Activated T-cell treated with anti-CD3 and anti-CD28 coated beads, Interleukin-2, amount 50 U/mL, for 4 hours (primary cell): ENCODE data around the gene CHST12. TPM values are rescaled to one million over a fixed set of nuclear protein-coding genes. Genes with fewer than 3 reads are reported as not detected.
"Not testable (repeated sequence)": the region's sequence is repeated elsewhere in the genome, so short reads cannot be mapped to it uniquely, and the experiment has no call there.

Experiments used
- ATAC-seq, 2 donors: fragments of 200-7000 bp; cut with Tn5 transposase; one replicate each; pipeline ENCODE4 v1.10.0; 2021
- DNase-seq: peaks from one replicate; pipeline ENCODE4 v3.0.0-alpha.2; 2020
- H3K27me3 Mint-ChIP-seq: one replicate; pipeline ENCODE4 v1.8.0; 2021; ENCODE audit warnings: low read depth, mixed read lengths
- H3K36me3 Mint-ChIP-seq: one replicate; pipeline ENCODE4 v1.8.0; 2022; ENCODE audit warnings: mixed read lengths; ENCODE audit not compliant: insufficient read depth
- H3K4me1 Mint-ChIP-seq: one replicate; pipeline ENCODE4 v1.8.0; 2021; ENCODE audit warnings: low read depth, mixed read lengths
- H3K4me3 Mint-ChIP-seq: one replicate; pipeline ENCODE4 v1.8.0; 2021; ENCODE audit warnings: mild to moderate bottlenecking, moderate library complexity, mixed read lengths
- H3K9me3 Mint-ChIP-seq: one replicate; pipeline ENCODE4 v1.8.0; 2021; ENCODE audit warnings: mixed read lengths
- total RNA-seq, 3 donors: library from RNA; stranded (reverse); gene quantifications; one replicate each; pipeline ENCODE4 v1.2.1, GENCODE V29; 2021

The CHST12 gene
- total RNA-seq, 3 donors from 2014 or later = 4.9 to 6.5 (median 5.9) TPM

DNA sequence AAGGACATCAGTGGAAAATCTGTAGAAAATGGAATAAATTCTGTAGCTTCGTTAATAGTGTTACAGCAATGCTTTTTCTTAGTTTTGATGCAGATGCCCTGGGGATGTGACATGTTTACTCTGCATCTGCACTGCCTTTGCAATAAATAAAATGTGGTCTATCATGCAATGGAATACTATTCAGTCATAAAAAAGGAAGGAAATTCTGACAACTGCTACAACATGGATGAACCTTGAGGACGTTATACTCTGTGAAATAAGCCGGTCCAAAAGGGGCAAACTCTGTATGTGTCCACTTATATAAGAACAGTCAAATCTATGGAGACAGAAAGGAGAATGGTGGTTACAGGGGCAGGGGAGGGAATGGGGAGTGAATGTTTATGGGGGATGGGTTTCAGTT lies 59.3 kb downstream of the CHST12 start:
- ATAC-seq (no peak), DNase-seq (no peak)
- Mint-ChIP-seq H3K4me3 (no peak overlapping the region), H3K4me1 (peaks cover 6% of the 10 kb centered on the region), H3K27me3 (no peaks in the 10 kb centered on the region), H3K36me3 (no peaks in the 10 kb centered on the region), H3K9me3 (no peaks in the 10 kb centered on the region)

DNA sequence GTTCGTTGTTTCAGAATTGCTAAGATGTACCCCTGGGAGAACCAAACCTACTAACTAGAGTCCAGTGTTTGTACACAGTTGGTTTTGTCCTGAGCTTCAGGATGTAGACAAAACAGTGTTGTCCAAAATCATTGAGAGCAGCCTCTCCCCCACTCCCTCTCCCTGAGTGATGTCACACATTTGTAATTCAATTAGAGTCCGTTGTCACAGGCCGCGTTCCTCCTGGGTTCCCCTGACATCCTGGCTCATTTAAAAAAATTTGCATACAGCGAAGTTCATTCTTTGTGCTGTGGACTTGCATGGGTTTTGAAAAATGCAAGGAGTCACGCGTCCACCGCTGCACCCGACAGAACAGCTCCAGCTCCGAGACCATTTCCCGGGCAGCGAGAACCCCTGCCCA lies 62.5 kb downstream of the CHST12 start:
- Mint-ChIP-seq H3K9me3 (no peaks in the 10 kb centered on the region), H3K27me3 (peaks cover 2% of the 10 kb centered on the region), H3K4me3 (no peak overlapping the region), H3K4me1 (peaks cover 4% of the 10 kb centered on the region), H3K36me3 (no peaks in the 10 kb centered on the region)
- no peak for ATAC-seq
- DNase-seq = no peak

GRCh38 chr7:2466675-2467074 lies 63.3 kb downstream of the CHST12 start:
- peaks cover 4% of the 10 kb centered on the region for H3K4me1 Mint-ChIP-seq
- H3K36me3 Mint-ChIP-seq = no peaks in the 10 kb centered on the region
- H3K27me3 Mint-ChIP-seq = peaks cover 2% of the 10 kb centered on the region
- DNase-seq = no peak
- no peak for ATAC-seq
- H3K4me3 Mint-ChIP-seq = no peak overlapping the region
- H3K9me3 Mint-ChIP-seq = no peaks in the 10 kb centered on the region

DNA sequence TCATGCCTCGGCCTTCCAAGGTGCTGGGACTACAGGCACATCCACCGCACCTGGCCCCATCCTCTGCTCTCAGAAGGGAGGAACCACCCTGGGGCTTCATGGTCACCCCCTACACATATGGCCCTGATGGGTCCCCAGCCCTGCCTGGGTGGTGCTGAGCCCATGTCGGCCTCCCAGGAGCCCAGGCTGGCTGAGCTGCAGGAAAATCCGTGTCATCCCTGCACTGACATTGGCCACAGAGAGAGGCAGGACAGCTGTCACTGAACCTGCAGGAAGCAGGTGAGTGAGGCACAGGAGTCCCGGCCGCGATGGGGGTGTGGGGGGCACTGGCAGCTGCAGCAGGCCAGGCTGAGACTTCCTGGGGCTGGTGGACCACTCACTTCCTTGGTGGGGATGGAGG lies 64.8 kb downstream of the CHST12 start:
- ATAC-seq (no peak), DNase-seq (no peak)
- H3K4me1 Mint-ChIP-seq = peaks cover 4% of the 10 kb centered on the region
- peaks cover 2% of the 10 kb centered on the region for H3K27me3 Mint-ChIP-seq
- H3K9me3 Mint-ChIP-seq = no peaks in the 10 kb centered on the region
- H3K4me3 Mint-ChIP-seq = no peak overlapping the region
- H3K36me3 Mint-ChIP-seq = no peaks in the 10 kb centered on the region

- not testable (repeated sequence) for H3K27me3 Mint-ChIP-seq, H3K36me3 Mint-ChIP-seq, H3K9me3 Mint-ChIP-seq, ATAC-seq, H3K4me1 Mint-ChIP-seq, DNase-seq, H3K4me3 Mint-ChIP-seq
Observed at GRCh38 chr7:2469460-2470203, 66.2 kb downstream of the CHST12 start.

- Mint-ChIP-seq H3K4me1 (peaks cover 4% of the 10 kb centered on the region), H3K4me3 (no peak overlapping the region), H3K9me3 (no peaks in the 10 kb centered on the region), H3K36me3 (no peaks in the 10 kb centered on the region), H3K27me3 (peaks cover 2% of the 10 kb centered on the region)
- no peak for ATAC-seq
- no peak for DNase-seq
Observed at GRCh38 chr7:2470204-2471021, 67.0 kb downstream of the CHST12 start.

- Mint-ChIP-seq H3K36me3 (no peaks in the 10 kb centered on the region), H3K9me3 (no peaks in the 10 kb centered on the region), H3K4me3 (no peak overlapping the region), H3K27me3 (peaks cover 2% of the 10 kb centered on the region), H3K4me1 (peaks cover 4% of the 10 kb centered on the region)
- ATAC-seq (no peak), DNase-seq (no peak)
Observed at GRCh38 chr7:2471022-2471329, 67.6 kb downstream of the CHST12 start.

- Mint-ChIP-seq H3K4me3 (no peak overlapping the region), H3K9me3 (no peaks in the 10 kb centered on the region), H3K27me3 (peaks cover 2% of the 10 kb centered on the region), H3K36me3 (no peaks in the 10 kb centered on the region), H3K4me1 (peaks cover 4% of the 10 kb centered on the region)
- DNase-seq (no peak), ATAC-seq (no peak)
Observed at GRCh38 chr7:2471396-2471795, 68.0 kb downstream of the CHST12 start.

DNA sequence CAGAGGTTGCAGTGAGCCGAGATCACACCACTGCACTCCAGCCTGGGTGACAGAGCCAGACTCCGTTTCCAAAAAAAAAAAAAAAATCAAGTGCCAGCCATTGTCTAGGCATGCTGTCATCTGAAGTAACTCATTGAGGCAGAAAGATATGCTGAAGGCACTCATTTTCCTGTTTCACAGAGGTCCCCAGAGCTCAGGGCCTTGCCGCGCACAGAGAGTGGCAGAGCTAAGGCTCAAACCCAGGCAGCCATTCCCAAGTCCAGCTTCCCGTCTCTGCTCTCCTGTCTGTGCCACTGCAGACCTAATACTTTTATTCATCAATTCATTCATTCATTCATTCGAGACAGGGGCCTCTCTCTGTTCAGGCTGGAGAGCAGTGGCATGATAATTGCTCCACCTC lies 69.3 kb downstream of the CHST12 start:
- ATAC-seq (no peak), DNase-seq (no peak)
- H3K27me3 Mint-ChIP-seq = peaks cover 2% of the 10 kb centered on the region
- no peaks in the 10 kb centered on the region for H3K9me3 Mint-ChIP-seq
- no peaks in the 10 kb centered on the region for H3K36me3 Mint-ChIP-seq
- no peak overlapping the region for H3K4me3 Mint-ChIP-seq
- H3K4me1 Mint-ChIP-seq = peaks cover 4% of the 10 kb centered on the region

GRCh38 chr7:2473496-2474180 lies 70.2 kb downstream of the CHST12 start:
- peaks cover 2% of the 10 kb centered on the region for H3K27me3 Mint-ChIP-seq
- no peaks in the 10 kb centered on the region for H3K9me3 Mint-ChIP-seq
- H3K4me3 Mint-ChIP-seq = no peak overlapping the region
- ATAC-seq (no peak), DNase-seq (no peak)
- H3K4me1 Mint-ChIP-seq = peaks cover 4% of the 10 kb centered on the region
- H3K36me3 Mint-ChIP-seq = no peaks in the 10 kb centered on the region

- H3K9me3 Mint-ChIP-seq = no peaks in the 10 kb centered on the region
- H3K27me3 Mint-ChIP-seq = no peaks in the 10 kb centered on the region
- H3K4me1 Mint-ChIP-seq = no peaks in the 10 kb centered on the region
- ATAC-seq (no peak), DNase-seq (no peak)
- no peaks in the 10 kb centered on the region for H3K36me3 Mint-ChIP-seq
- no peak overlapping the region for H3K4me3 Mint-ChIP-seq
Observed at GRCh38 chr7:2474224-2474623, 70.8 kb downstream of the CHST12 start.

- ATAC-seq (no peak), DNase-seq (no peak)
- Mint-ChIP-seq H3K27me3 (no peaks in the 10 kb centered on the region), H3K36me3 (no peaks in the 10 kb centered on the region), H3K4me3 (no peak overlapping the region), H3K4me1 (no peaks in the 10 kb centered on the region), H3K9me3 (no peaks in the 10 kb centered on the region)
Observed at GRCh38 chr7:2474813-2475677, 71.6 kb downstream of the CHST12 start.

DNA sequence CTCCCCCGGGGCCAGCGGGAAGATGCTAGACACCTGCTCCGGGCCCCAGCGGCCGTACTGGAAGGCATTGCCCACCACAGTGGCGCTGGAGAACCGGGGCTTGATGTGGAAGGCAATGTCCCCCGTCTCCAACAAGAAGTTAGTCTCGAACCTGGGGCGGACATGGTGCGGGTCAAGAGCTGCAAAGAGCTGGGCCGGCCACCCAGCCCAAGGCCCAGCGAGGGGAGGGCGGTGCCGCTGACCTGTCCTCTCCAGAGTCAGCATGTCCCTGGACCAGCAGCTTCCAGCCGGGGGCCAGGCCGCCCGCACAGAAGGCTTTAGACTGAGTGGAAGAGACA lies 72.2 kb downstream of the CHST12 start:
- ATAC-seq = no peak
- no peak for DNase-seq
- Mint-ChIP-seq H3K9me3 (no peaks in the 10 kb centered on the region), H3K4me1 (no peaks in the 10 kb centered on the region), H3K36me3 (no peaks in the 10 kb centered on the region), H3K27me3 (no peaks in the 10 kb centered on the region), H3K4me3 (no peak overlapping the region)

DNA sequence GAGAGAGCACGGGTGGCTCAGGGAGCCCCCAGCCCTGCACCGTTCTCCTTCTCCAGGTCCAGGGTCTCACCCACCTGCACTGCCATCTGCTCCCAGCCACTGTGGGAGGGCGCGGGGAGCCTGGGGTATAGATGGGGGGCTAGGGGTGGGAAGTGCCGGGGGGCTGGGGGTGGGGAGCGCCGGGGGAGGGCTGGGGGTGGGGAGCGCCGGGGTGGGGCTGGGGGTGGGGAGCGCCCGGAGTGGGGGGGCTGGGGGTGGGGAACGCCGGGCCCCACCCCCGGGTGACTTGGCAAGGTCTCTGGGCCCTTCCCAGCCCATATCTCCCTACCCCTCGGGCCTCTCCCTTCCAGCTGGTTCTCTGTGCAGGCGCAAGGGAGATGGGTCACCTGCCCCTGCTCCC lies 72.9 kb downstream of the CHST12 start, which contains the start of gene GRIFIN:
Gene GRIFIN (minus strand): TSS at position 101 of the 400 bp plus-strand sequence. CDS start 15 bp downstream, at position 86.
- Mint-ChIP-seq H3K4me3 (no peak within 1 kb of the TSS), H3K36me3 (no peaks in the 10 kb centered on the region)
- no peak for ATAC-seq

More for the DNA sequence above, 72.9 kb downstream of the CHST12 start, which contains the start of gene GRIFIN:
- Mint-ChIP-seq H3K4me1 (no peaks in the 10 kb centered on the region), H3K9me3 (no peaks in the 10 kb centered on the region), H3K27me3 (no peaks in the 10 kb centered on the region)
- DNase-seq = no peak
